Activated naive CD4-positive, alpha-beta T cell treated with anti-CD3 and anti-CD28 coated beads for 36 hours (primary cell): Measurements from ENCODE around the gene APELA. TPM values are rescaled to one million over a fixed set of nuclear protein-coding genes. Genes with fewer than 3 reads are reported as not detected.
"Not testable (repeated sequence)": the region's sequence is repeated elsewhere in the genome, so short reads cannot be mapped to it uniquely, and the experiment has no call there.

Experiments used
- CTCF ChIA-PET: fragments of 350-600 bp; sonication (Branson Sonifier 250); formaldehyde crosslinking; loops from one replicate; lab custom pipeline; 2021; ENCODE audit warnings: antibody characterized with exemption; lab: Charles Lee
- DNase-seq: peaks from one replicate; pipeline ENCODE4 v3.0.0-alpha.2; 2020
- H3K27ac Mint-ChIP-seq: one replicate; pipeline ENCODE4 v1.8.0; 2021; ENCODE audit warnings: mild to moderate bottlenecking, mixed read lengths
- H3K27me3 Mint-ChIP-seq: one replicate; pipeline ENCODE4 v1.8.0; 2021; ENCODE audit warnings: low read depth, mixed read lengths
- H3K36me3 Mint-ChIP-seq: one replicate; pipeline ENCODE4 v1.8.0; 2021; ENCODE audit warnings: low read depth, mixed read lengths
- H3K4me1 Mint-ChIP-seq: one replicate; pipeline ENCODE4 v1.8.0; 2021; ENCODE audit warnings: low read depth, mixed read lengths
- H3K4me3 Mint-ChIP-seq: one replicate; pipeline ENCODE4 v1.8.0; 2021; ENCODE audit warnings: mild to moderate bottlenecking, moderate library complexity, mixed read lengths
- H3K9me3 Mint-ChIP-seq: one replicate; pipeline ENCODE4 v1.8.0; 2021; ENCODE audit warnings: mixed read lengths
- intact Hi-C: fragments of 100-400 bp; cut with micrococcal nuclease; formaldehyde crosslinking; loops from one replicate; pipeline ENCODE4 v1.15.1; 2023
- total RNA-seq, 2 experiments: library from RNA; stranded (reverse); gene quantifications; one replicate each; pipeline ENCODE4 v1.2.3, GENCODE V29; 2021

Gene APELA
- total RNA-seq, 2 experiments from 2014 or later = not detected

DNA sequence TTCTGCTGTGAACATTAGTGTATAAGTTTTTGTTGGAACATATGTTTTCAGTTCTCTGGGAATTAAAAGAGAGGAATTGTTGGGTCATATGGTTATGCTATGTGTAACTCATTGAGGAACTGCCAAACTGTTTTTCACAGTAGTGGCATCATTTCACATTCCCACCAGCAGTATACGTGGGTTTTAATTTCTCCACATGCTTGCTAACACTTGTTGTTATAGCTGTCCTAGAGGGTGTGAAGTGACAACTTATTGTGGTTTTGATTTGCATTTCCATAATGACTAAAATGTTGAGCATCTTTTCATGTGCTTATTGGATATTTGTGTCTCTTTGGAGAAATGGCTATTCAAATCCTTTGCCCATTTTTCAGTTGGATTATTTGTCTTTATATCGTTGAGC, 13.7 kb downstream of the APELA start:
- DNase-seq = no peak
- Mint-ChIP-seq H3K4me3 (no peak overlapping the region), H3K4me1 (no peaks in the 10 kb centered on the region), H3K27ac (no peak overlapping the region), H3K9me3 (no peaks in the 10 kb centered on the region), H3K27me3 (peaks cover 17% of the 10 kb centered on the region), H3K36me3 (no peaks in the 10 kb centered on the region)
- CTCF ChIA-PET = no interaction called here
- intact Hi-C loops = no loop called here

DNA sequence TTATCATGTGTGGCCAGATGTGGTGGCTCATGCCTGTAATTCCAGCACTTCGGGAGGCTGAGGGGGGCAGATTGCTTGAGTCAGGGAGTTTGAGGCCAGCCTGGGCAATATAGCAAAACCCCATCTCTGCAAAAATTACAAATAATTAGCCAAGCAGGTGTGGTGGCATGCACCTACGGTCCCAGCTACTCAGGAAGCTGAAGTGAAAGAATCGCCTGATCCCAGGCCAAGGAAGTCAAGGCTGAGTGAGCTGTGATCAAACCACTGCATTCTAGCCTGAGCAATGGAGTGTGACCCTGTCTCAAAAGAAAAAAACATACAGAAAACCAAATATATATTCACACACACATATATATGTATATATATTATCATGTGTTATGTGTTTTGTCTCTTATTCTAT, 15.0 kb downstream of the APELA start:
- CTCF ChIA-PET = no interaction called here
- no peaks in the 10 kb centered on the region for H3K4me1 Mint-ChIP-seq
- DNase-seq = no peak
- H3K9me3 Mint-ChIP-seq = no peaks in the 10 kb centered on the region
- H3K27ac Mint-ChIP-seq = no peak overlapping the region
- peaks cover 13% of the 10 kb centered on the region for H3K27me3 Mint-ChIP-seq
- intact Hi-C loops = no loop called here
- no peak overlapping the region for H3K4me3 Mint-ChIP-seq
- no peaks in the 10 kb centered on the region for H3K36me3 Mint-ChIP-seq

DNA sequence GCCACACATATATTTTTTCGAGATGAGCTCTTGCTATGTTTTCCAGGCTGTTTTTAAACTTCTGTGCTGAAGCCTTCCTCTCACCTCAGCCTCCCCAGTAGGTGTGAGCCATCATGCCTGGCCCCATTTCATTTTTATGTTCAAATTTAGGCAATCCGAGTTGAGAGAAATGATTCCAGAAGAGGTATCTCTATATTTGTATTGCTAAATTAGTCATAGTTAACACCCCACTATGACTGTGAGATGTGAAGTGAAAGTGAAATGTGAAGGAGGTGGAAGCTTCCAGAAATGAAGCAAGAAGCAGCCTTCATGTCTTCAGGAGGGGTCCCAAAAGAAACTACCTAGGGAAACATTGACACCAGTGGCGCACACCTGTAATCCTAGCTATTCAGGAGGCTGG, 17.7 kb downstream of the APELA start:
- H3K9me3 Mint-ChIP-seq = no peaks in the 10 kb centered on the region
- CTCF ChIA-PET = no interaction called here
- intact Hi-C loops = no loop called here

DNA sequence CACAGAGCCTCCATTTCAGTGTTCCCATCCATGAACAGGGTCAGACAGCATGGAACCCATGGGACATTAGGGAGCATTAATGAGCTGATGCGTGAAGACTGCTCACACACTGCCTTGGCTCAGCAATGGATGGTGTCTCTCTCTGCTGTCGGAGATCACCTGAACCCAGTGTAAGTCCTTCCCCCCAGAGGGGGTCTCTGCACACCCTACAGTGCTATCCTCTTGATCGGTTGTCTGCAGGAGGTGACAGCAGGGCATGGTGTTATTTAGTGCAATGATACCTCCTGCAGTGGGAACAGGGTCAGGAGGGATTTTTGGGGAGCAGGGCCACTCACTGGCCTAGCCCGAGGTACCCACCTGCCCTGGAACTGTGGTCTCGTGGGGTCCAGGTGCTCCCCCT, 25.6 kb downstream of the APELA start:
- CTCF ChIA-PET = no interaction called here
- Mint-ChIP-seq H3K27me3 (peaks cover 2% of the 10 kb centered on the region), H3K27ac (no peak overlapping the region), H3K36me3 (no peaks in the 10 kb centered on the region), H3K4me3 (no peak overlapping the region), H3K9me3 (no peaks in the 10 kb centered on the region), H3K4me1 (no peaks in the 10 kb centered on the region)
- DNase-seq = no peak
- intact Hi-C loops = no loop called here

More for the DNA sequence above, 17.7 kb downstream of the APELA start:
- Mint-ChIP-seq H3K4me3 (no peak overlapping the region), H3K27me3 (peaks cover 8% of the 10 kb centered on the region), H3K27ac (no peak overlapping the region), H3K36me3 (no peaks in the 10 kb centered on the region), H3K4me1 (no peaks in the 10 kb centered on the region)
- no peak for DNase-seq

DNA sequence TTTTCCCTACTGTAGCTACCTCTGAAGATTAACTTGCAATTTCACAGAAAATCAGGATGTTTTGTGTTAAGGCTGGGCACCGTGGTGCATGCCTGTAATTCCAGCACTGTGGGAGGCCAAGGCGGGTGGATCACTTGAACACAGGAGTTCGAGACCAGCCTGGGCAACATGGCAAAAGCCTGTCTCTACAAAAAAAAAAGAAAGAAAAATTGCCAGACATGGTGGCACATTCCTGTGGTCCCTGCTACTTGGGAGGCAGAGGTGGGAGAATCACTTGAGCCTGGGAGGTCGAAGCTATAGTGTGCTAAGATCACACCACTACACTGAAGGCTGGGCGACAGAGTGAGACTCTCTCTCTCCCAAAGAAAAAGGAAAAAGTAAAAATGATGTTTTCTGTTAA, 27.4 kb downstream of the APELA start:
- Mint-ChIP-seq H3K36me3 (no peaks in the 10 kb centered on the region), H3K27me3 (peaks cover 2% of the 10 kb centered on the region), H3K4me3 (no peak overlapping the region), H3K9me3 (no peaks in the 10 kb centered on the region), H3K4me1 (no peaks in the 10 kb centered on the region), H3K27ac (no peak overlapping the region)
- no peak for DNase-seq
- CTCF ChIA-PET = no interaction called here
- intact Hi-C loops = no loop called here

DNA sequence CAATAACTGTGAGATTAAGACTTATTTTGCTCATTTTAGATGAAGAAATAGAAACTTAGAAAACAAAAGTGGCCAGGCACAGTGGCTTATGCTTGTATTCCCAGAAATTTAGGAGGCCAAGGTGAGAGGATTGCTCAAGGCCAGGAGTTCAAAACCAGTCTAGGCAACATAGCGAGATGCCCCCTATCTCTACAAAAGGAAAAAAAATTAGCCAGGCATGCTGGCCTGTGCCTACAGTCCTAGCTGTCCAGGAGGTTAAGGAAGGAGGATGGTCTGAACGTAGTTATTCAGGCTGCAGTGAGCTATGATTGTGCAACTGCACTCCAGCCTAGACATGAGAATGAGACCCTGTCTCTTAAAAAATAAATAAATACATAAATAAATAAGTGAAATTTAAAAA, 28.0 kb downstream of the APELA start:
- Mint-ChIP-seq H3K4me1 (no peaks in the 10 kb centered on the region), H3K4me3 (no peak overlapping the region), H3K36me3 (no peaks in the 10 kb centered on the region), H3K27ac (no peak overlapping the region), H3K27me3 (peaks cover 2% of the 10 kb centered on the region), H3K9me3 (no peaks in the 10 kb centered on the region)
- CTCF ChIA-PET = no interaction called here
- intact Hi-C loops = no loop called here
- DNase-seq = no peak

DNA sequence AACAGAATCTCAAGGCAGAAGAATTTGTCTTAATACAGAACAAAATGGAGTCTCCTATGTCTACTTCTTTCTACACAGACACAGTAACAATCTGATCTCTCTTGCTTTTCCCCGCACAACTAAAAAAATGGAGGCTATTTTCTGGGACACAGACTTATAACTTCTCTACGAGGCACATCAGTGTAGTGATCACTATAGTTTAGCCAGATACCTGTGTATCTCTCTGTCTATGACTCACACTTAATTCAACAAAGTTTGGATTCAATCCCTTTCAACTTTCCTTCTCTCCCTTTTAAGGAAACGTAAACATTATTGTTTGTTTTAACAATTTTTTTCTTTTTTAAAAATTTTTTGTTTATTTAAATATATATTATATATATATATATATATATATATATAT, 29.4 kb downstream of the APELA start:
- no peaks in the 10 kb centered on the region for H3K9me3 Mint-ChIP-seq
- no peaks in the 10 kb centered on the region for H3K36me3 Mint-ChIP-seq
- no peak overlapping the region for H3K27ac Mint-ChIP-seq
- no peaks in the 10 kb centered on the region for H3K4me1 Mint-ChIP-seq
- DNase-seq = no peak
- H3K27me3 Mint-ChIP-seq = no peaks in the 10 kb centered on the region
- H3K4me3 Mint-ChIP-seq = no peak overlapping the region
- intact Hi-C loops = no loop called here
- CTCF ChIA-PET = no interaction called here

DNA sequence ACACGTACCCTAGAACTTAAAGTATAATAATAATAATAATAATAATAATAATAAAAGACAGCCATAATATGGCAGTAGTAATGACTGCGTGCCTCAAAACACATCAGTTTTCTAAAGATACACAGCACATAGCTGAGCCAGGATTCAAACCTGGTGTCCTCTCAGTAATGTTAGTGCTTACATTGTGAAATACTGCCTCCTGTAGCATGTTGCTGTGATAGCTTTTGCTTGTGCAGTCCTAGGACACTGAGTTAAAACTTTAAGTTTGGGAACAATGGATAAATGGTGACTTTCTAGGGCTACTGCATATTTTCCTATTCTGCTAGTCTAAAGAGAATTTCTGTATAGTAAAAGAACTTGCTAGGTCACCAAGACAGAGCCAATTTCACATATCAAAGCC, 36.5 kb downstream of the APELA start:
- DNase-seq, H3K27me3 Mint-ChIP-seq, H3K27ac Mint-ChIP-seq, H3K36me3 Mint-ChIP-seq, CTCF ChIA-PET, H3K9me3 Mint-ChIP-seq, H3K4me3 Mint-ChIP-seq, H3K4me1 Mint-ChIP-seq, intact Hi-C loops: not testable (repeated sequence)

DNA sequence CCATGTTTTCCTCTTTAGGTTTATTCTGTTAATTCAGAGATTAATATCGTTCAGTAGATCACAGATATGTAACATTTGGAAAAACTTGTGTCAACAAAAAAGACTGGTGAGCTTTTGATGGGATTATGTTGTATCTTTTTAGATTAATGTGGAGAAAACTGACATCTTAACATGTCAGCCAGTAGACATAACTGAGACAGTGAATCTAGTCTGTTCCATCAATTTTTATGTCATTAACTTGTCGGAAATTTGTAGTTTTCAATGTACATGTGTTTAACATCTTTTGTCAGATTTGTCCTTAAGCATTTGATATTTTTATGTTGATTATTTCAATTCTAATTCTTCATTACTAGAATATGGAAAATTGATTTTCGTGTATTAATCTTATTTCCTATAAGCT, 42.0 kb downstream of the APELA start:
- intact Hi-C loops = no loop called here
- H3K36me3 Mint-ChIP-seq = no peaks in the 10 kb centered on the region
- CTCF ChIA-PET = no interaction called here
- H3K4me3 Mint-ChIP-seq = no peak overlapping the region
- H3K27me3 Mint-ChIP-seq = no peaks in the 10 kb centered on the region
- H3K27ac Mint-ChIP-seq = no peak overlapping the region
- no peaks in the 10 kb centered on the region for H3K9me3 Mint-ChIP-seq
- H3K4me1 Mint-ChIP-seq = no peaks in the 10 kb centered on the region
- no peak for DNase-seq

DNA sequence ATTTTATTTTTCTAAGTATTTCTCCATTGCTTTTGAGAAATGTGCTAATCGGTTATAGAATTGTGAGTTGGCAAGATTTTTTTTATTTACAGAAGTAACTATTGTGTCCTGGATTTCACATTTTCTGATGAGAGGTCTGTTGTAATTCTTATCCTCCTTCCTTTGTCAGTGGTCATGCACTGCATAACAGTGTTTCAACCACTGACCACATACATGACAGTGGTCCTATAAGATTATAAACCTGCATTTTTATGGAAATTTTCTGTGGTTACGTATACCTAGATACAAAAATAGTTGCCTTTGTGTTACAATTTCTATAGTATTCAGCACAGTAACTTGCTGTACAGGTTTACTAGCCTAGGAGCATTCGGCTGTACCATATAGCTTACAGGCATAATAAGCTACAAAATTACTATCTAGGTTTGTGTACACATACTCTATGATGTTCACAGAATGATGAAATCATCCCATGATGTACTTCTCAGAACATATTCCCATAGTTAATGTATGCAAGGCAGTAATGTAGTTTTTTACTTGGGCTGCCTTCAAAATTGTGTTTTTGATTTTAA, 47.8 kb downstream of the APELA start:
- Mint-ChIP-seq H3K27me3 (no peaks in the 10 kb centered on the region), H3K27ac (no peak overlapping the region), H3K4me3 (no peak overlapping the region), H3K4me1 (no peaks in the 10 kb centered on the region), H3K9me3 (no peaks in the 10 kb centered on the region), H3K36me3 (no peaks in the 10 kb centered on the region)
- intact Hi-C loops = no loop called here
- CTCF ChIA-PET = no interaction called here
- DNase-seq = no peak

DNA sequence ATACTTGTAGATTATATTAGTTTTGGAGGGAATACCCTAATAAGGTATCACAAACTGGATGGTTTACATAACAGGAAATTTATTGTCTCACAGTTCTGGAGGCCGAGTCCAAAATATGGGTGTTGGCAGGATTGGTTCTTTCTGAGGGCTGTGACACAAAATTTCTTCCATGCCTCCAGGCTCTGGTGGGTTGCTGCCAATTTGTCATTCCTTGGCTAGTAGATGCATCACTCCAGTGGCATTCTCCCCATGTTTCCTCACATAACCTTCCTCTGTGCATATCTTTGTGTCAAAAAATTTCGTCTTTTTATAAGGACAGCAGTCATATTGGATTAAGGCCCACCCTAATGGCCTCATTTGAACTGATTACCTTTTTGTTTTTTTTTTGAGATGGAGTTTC, 49.3 kb downstream of the APELA start:
- Mint-ChIP-seq H3K27ac (no peak overlapping the region), H3K9me3 (no peaks in the 10 kb centered on the region), H3K36me3 (no peaks in the 10 kb centered on the region), H3K4me1 (no peaks in the 10 kb centered on the region), H3K27me3 (no peaks in the 10 kb centered on the region), H3K4me3 (no peak overlapping the region)
- CTCF ChIA-PET = no interaction called here
- DNase-seq = no peak
- intact Hi-C loops = no loop called here

DNA sequence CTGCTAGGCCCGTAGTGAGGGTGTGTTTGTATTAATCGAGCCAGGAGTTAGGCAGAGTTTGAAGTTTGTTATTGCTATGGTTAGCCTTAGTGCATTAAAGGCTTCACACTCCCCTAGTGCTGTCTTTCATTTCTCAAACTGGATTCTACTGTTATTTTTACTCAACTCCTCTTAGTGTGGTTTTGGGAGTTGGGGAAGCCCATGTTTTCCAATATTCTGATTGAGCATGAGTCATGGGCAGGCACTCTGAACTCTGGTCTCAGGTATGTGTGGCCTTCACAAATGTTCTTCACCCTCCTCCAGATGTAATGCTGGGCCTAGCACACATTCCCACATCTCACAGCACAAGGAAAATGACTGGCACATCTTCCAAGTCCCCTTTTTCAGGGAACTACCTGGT, 50.1 kb downstream of the APELA start:
- H3K27ac Mint-ChIP-seq, DNase-seq, H3K36me3 Mint-ChIP-seq, CTCF ChIA-PET, intact Hi-C loops, H3K4me3 Mint-ChIP-seq, H3K4me1 Mint-ChIP-seq, H3K27me3 Mint-ChIP-seq, H3K9me3 Mint-ChIP-seq: not testable (repeated sequence)

DNA sequence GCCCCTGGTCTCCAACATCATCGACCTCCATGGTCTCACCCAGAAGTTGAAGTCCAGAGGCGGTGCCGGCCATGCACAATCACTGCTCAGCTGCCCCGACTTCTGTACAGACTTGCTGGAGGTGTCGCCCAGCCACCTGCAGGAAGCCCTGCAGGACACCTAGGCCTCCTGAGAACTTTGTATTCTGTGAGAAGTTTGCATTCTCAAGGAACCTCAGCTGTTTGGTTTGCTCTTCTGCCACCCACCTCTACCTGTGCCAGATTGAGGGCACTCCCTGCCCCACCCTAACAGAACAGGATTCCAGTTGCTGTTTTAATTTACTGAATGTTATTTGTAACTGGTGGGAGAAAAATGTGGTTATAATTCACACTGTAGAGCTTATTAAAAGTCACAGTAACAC, 53.7 kb downstream of the APELA start:
- Mint-ChIP-seq H3K4me3 (no peak overlapping the region), H3K36me3 (no peaks in the 10 kb centered on the region), H3K27me3 (no peaks in the 10 kb centered on the region), H3K9me3 (no peaks in the 10 kb centered on the region), H3K4me1 (no peaks in the 10 kb centered on the region), H3K27ac (no peak overlapping the region)
- DNase-seq = no peak
- CTCF ChIA-PET = interaction anchor here (1.0 kb wide), 1 partner anchor 162 kb away, joined by 5 read pairs; no protein-coding TSS in a partner anchor
- intact Hi-C loops = no loop called here
